NCI-H2107 treated with DMSO at 0.1 percent for 48 hours (cell line): ENCODE results near the gene TANGO6.

ENCODE experiments used
- DNase-seq: peaks from one replicate; lab custom pipeline; 2025; ENCODE audit not compliant: unreplicated experiment; lab: John Stamatoyannopoulos, UW

TANGO6 gene

DNA sequence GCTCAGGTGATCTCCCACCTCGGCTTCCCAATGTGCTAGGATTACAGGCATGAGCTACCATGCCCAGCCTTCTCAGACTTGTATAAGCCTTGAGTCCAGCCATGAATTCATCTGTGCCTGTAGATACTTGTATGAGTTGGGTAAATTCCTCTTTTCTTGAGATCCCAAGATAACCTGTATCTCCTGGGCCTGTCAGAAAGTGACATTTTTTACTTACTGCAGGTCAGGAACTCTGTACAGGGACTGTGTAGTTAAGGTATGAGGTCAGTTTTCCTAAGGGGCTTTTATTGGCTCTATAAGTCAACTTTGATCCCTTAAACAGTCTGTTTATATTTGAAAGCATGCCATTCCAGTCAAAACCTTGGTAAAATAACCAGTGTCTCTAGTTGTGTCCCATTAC lies 155.8 kb downstream of the TANGO6 start:
- no peak for DNase-seq

DNA sequence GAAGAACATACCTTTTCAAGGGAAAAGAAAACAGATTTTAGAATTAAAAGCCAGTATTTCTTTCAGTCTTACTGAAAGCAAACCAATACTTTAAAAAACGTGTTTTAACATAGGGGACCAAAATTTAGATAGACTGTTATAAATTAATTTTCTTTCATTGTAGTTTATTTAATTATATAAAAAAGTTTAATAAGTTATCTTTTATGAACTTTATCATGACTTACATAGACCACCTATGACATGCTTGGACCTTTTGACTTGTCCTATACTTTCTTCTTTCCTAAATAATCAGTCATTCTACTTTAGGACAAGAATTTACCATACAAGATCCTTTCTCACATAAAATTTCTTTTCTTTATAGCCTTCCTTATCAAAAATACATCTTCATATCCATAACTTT lies 160.2 kb downstream of the TANGO6 start:
- DNase-seq, result no peak

DNA sequence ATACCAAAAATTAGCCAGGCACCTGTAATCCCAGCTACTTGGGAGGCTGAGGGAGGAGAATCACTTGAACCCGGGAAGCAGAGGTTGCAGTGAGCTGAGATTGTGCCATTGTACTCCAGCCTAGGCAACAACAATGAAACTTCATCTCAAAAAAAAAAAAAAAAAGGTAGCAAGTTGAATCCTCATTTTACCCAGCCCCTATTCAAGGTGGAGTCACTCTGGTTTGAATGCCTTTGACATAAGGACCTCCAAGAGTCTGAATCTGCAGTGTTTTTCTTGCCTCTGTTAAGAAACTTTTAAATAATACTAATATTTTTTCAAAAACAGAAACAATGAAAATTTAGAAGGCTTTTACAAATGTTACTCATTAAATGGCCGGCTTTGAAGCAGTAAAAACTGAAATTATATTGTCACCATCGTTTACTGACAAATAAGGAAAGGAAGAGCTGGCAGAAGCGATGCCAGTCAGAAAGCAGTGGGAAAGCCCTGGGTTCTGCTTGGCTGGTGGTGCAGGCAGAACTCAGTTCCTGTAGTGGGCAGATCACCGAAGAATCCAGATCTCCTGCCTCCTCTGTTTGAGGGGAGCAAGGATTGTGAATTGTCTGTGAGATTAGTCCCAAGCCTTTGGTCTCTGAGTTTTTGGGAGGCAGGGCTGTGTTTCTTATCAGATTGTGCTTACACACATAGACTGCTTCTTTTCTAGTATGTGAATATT lies 162.5 kb downstream of the TANGO6 start:
- DNase-seq, result no peak

DNA sequence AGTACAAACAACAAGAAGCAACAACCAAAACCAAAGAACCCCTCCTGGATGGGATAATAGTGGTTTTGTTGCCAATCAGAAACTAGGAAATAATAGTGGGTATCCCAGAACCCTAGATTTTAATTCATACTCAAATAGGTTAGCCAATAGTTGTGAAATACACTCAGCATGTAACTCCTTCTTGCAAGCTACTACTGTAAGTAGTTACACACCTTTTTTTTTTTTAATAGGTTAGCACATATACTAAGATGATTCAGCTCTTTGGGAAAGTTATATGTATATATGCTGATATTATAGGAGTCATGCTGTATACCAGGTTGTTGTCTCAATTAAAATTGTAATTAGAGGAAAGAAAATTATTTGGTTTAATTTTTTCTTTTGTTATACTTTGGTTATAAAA lies 169.6 kb downstream of the TANGO6 start:
- DNase-seq, result no peak

DNA sequence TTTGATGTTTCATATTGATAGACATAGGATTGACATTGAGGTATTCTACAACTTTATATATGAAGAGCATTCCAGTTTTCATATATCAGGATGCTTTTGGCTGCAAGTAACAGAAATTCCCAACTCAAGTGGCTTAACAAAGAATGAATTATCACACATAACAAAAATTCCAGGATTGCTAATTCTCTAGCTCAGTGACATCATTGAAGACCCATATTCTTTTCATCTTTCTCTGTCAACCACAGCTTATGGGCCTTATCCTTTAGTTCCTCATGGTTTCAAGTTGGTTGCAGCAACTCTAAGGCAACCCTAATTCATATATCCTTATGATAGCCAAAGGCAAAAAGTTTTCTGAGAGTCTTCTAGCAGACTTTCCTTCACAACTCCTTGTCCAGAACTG lies 170.7 kb downstream of the TANGO6 start:
- no peak for DNase-seq

DNA sequence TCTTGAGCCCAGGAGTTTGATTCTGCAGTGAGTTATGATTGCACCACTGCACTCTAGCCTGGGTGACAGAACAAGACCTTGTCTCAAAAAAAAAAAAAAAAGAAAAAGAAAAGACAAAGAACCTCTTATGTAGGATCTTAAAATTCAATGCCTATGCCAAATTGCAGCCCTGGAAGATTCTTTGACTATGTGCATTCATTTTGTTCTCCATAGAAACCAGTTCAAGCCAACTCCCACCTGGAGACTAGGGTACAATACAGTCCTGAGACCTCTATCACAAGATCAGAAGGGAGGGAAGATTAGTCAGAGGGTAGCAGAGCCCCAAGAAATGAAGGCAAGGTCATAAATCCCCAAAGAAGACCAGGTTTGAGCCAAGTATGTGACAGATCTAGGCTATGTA lies 171.5 kb downstream of the TANGO6 start:
- no peak for DNase-seq

DNA sequence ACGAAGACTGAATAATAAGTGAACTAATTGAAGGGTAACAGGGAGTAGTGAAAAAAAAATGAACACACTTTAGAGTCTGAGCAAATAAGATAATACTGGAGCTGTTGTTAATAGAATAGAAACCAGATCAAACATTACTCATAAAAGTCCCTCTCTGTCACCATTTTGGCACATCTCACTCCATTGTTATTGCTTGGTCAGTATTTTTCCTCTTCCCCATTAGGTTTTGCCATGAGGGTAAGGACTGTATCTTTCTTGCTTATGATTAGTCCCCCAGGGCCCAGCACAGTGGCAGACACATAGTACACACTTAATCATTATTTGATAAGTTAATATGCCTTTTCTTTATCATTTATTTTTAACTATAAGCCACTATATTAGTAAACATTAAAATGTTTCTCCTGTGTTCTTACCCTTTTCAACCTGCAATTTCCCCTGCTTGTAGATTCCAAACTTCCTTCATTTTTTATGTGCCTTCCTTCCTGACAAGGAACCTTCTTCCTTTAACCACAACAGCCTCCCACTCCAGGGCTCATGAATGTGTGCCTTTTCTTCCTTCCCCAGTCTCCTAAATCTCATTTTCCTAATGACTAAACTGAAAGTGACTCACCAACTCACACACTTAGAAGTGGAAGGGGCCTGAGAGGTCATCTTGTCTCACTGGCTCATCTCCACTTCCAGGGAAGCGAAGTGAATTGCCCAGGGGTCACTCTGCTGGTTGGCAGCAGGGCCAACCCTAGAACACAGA lies 173.9 kb downstream of the TANGO6 start:
- DNase-seq, result no peak

DNA sequence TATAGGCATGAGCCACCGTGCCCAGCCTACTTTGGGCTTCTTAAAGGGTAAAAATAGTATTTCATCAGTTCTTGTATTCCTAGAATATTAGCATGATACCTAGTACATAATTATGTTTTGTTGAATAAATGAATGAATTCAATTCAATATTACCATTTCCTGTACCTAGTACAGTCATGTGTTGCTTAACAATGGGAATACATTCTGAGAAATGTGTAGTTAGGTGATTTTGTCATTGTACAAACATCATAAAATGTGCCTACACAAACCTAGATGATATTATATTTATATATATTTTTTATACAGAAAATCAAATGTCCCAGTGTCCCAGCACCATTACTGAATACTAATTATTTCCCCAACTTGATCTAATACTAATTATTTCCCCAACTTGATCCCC lies 176.5 kb downstream of the TANGO6 start:
- no peak for DNase-seq

DNA sequence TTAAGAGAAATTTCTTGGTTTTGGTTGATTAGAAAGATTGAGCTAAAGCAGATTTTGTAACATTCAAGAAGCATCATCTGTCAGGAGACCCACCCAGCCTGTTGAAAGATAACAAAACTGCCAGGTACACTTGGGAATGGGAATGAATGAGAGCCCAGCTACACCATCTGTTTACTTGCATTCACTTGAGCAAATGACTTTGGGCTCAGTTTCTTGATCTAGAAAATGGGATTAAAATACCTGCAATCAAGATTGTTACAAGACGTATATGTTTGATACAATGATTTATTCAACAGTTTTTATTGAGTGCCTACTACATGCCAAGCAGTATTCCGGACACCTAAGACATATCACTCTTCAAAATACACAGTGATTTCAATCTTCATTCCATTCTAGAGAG lies 185.8 kb downstream of the TANGO6 start:
- no peak for DNase-seq

DNA sequence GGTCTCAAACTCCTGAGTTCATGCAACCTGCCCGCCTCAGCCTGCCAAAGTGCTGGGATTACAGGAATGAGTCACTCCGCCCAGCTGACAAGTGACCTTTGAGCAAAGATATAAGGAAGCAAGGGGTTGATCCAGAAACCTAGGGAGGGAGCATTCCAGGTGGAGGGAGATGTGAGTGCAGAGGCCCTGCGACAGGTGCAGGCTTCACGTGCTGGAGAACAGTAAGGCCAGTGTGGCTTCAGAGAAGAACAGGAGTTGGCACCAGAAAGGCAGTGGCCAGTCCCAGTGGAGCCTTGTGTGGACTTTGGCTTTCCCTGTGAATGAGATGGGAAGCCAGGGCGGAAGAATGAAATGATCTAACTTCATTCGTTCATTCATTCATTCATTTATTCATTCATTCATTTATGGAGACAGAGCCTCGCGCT lies 188.6 kb downstream of the TANGO6 start:
- no peak for DNase-seq

DNA sequence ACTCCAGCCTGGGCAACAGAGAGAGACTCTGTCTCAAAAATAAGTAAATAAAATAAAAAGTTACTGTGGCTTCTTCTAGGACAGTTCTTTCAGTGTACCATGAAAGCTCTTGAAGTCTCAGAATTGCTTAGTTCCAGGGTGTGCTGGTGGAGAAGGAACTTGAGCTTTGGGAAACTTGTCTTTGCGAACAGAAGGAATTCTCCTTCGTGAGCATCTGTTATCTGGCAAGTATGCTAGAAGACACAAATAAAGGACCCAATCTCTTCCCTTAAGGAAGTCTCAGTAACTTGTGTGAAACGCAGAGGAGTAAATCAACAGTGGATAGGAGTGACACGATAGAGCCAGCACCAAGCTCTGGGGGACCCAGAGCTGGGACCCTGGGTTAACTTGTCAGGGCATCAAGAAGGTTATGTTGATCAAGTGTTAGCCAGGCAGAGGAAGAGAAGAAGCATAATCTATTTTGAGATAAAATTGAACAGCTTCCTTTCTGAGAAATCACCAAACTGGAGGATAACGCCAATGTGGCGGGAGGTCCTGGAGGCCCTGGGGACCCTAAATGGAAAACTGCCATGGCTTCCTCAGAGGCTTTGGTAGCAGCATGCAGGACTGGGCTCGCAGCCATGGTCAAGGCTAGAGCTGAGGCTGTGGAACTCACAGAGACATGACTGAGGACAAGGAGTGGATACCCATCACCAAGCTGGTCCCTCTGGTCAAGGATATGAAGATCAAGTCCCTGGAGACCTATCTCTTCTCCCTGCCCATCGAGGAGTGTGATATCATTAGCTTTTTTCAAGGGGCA lies 190.0 kb downstream of the TANGO6 start:
- no peak for DNase-seq

DNA sequence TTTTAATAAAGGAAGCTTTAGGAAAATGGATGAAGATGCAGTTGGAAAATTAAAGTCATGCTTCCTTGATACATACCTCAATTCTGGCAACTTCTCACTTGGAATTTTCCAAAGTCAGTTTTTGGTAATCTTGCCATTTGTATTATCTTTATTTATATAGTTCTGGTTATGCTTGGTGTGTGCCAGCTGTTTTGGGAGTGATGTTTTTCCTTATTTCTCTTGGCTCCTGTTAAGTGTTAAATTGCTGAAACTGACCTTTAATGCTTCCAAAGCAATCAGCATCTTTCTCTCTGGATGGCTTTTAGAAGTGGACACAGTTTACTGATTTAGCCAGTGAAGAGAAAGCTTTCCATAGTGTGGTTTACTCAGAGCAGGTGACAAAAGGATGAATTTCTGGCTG lies 192.0 kb downstream of the TANGO6 start:
- no peak for DNase-seq

DNA sequence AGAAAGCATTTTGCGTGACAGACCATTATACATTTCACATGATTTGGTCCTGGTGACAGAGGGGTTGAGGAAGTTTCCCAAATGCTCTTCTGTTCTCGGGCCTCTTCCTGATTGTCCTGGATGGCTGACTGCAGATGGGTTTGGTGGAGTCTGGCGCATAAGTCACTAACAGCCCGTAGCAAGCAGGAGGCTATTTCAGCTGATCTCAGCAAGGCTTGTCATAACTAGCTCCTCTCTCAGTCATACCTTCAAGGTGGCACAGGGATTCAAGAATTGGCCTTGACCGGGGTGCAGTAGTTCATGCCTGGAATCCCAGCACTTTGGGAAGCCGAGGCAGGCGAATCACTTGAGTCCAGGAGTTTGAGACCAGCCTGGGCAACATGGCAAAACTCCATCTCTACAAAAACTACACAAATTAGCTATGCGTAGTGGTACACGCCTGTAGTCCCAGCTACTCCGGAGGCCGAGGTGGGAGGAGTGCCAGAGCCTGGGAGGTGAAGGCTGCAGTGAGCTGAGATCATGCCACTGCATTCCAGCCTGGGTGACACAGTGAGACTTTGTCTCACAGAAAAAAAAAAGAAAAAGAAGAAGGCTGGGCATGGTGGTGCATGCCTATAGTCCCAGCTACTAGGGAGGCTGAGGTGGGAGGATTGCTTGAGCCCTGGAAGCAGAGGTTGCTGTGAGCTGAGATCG lies 193.2 kb downstream of the TANGO6 start:
- no peak for DNase-seq

DNA sequence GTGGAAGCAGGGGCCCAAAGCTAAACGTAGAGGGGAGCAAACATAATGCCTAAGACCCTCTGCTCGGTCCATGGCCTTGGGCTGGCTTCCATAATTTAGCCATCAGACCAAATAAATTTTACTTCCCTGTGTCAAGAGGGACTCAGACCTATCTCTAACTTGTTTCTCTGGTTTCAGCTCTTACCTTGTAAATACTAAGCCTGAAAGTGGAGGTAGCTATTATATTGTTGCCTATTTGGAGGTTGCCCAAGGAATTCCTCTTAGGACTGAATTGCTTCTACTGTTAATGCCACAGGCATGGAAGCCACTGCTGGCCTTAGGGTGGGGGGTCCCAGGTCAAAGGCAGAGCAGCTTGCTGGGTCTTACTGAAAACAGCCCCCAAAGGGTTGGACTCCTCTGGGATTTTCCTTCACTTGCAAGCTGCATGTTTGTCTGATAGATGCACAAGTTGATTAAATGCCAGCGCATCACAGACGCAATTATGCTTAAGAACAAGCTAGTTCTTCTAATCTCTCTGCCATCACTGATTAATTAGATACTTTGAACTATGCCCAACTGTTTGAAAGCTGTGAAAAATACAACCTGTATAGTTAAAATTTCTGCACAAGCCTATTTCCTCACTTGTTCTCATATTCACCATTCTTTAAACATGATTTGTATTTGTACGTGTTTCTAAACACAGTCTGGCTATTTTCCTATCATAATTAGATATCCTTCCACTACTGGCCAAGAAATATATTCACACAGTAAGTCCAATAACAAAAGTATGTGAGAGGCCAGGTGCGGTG lies 194.2 kb downstream of the TANGO6 start:
- no peak for DNase-seq

DNA sequence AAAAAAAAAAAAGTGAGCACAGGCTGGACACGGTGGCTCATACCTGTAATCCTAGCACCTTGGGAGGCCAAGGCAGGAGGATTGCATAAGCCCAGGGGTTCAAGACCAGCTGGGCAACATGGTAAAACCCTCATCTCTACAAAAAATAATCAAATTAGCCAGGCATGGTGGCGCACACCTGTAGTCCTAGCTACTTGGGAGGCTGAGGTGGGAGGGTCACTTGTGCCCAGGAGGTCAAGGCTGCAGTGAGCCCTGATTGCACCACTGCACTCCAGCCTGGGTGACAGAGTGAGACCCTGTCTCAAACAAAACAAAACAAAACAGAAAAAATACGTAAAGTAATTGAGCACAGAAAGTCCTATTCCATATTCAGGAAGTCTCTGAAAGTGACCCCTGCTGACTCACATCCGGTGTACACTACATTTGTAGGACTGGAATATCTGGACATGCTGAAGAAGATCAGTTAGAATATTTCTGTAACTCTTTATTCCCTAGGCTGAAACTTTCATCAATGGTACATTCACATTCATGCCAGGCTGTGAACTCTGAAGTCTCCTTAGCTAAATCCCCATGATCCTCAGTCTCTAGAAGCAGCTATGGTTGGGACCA lies 196.1 kb downstream of the TANGO6 start:
- no peak for DNase-seq

DNA sequence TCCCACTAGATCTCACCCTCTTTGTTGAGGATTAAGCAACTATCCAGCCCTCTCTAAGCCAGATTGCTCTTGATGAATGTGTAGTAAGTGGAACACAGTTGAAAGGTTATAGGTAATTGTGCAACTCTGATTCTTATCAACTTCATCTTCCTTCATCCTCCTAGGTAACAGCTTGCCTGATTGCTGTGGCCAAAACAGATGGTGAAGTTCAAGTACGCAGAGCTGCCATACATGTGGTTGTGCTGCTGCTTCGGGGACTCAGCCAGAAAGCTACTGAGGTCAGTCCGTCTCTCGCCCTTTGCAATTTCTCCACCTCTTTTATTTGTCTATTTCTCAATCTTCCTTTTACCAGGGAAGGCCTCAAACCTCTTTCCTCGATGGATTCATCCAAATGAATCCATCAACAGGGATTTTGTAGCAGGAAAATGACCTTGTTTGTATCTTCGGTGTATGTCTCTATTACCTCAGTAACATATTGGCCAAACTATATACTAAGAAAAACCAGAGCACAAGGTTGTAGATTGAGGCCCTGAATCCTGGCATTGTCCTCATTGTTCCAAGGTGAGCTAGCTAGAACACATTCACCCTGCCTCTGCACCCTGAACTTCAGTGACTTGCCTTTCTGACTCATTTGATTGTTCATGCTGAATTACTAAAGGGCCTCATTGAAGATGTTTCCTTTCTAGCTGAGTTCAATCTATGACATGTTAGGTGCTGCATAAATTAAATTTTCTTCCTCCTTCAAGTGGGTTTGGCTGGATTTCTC lies 197.0 kb downstream of the TANGO6 start:
- DNase-seq, result no peak

DNA sequence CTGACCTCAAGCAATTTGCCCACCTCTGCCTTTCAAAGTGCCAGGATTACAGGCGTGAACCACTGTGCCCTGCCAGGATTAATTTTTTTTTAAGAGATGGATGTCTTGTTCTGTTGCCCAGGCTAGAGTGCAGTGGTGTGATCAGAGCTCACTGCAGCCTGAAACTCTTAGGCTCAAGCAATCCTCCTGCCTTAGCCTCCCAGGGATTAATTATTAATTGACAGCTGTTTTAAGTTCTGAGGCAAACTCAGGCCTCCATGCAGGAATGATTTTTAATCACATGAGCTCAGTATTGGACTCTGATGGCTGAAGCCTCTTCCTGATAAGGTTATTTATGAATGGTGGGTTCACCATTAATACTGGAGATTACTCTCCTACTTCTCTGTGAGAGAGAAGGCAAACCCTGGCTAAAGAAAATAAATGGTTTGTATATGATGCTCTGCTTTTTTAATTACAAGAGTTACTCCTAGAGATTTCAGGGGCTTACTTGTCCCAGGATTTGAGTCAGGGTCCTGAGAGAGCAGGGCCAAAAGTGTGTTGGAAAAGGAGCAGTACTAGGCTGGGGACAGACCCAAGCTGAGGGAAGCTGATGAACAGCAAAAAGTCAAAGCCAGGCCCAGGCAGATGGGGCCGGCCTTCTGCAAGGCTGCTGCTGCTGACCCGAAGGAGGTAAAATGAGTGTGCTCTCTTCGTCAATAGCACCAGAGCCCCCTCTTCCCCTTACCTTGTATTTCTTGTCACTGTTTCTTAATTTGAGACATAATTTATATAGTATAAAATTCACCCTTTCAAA lies 205.2 kb downstream of the TANGO6 start:
- DNase-seq, result no peak

DNA sequence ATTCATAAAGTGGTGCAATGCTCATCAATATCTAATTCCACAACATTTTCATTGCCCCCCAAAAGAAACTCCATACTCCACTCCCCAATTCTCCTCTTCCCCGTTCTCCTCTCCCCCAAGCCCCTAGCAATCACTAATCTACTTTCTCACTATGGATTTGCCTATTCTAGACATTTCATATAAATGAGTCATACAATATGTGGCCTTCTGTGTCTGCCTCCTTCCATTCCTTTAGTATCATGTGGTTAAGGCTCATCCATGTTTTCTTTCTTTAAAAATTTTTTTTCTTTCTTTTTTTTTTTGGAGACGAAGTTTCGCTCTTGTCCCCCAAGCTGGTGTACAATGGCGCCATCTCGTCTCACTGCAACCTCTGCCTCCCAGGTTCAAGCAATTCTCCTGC lies 205.8 kb downstream of the TANGO6 start:
- DNase-seq, result no peak
